Parathyroid adenoma (tissue), 2 donors: ENCODE measurements around the gene GJE1.
"Not testable (repeated sequence)": the region's sequence is repeated elsewhere in the genome, so short reads cannot be mapped to it uniquely, and the experiment has no call there.

Experiments
- H2AFZ ChIP-seq: fragments of 300-600 bp; sonication (generic); one replicate; pipeline ENCODE4 v1.7.0; 2017; ENCODE audit warnings: antibody characterized with exemption, mild to moderate bottlenecking
- H3K27ac ChIP-seq: fragments of 300-600 bp; sonication (generic); one replicate; pipeline ENCODE4 v1.7.0; 2017
- H3K27me3 ChIP-seq: fragments of 300-600 bp; sonication (generic); one replicate; pipeline ENCODE4 v1.7.0; 2017; ENCODE audit warnings: low read length; ENCODE audit not compliant: control insufficient read depth, insufficient read depth
- H3K36me3 ChIP-seq: fragments of 300-600 bp; sonication (generic); one replicate; pipeline ENCODE4 v1.7.0; 2017; ENCODE audit warnings: low read length; ENCODE audit not compliant: control insufficient read depth, insufficient read depth
- H3K4me1 ChIP-seq: fragments of 300-600 bp; sonication (generic); one replicate; pipeline ENCODE4 v1.7.0; 2017; ENCODE audit warnings: control low read depth
- H3K4me2 ChIP-seq: fragments of 300-600 bp; sonication (generic); one replicate; pipeline ENCODE4 v1.7.0; 2017; ENCODE audit warnings: low read length
- H3K4me3 ChIP-seq: fragments of 300-600 bp; sonication (generic); one replicate; pipeline ENCODE4 v1.7.0; 2017; ENCODE audit warnings: low read depth, low read length
- H3K79me2 ChIP-seq: fragments of 300-600 bp; sonication (generic); one replicate; pipeline ENCODE4 v1.7.0; 2017; ENCODE audit warnings: control low read depth
- H3K9ac ChIP-seq: fragments of 300-600 bp; sonication (generic); one replicate; pipeline ENCODE4 v1.7.0; 2017; ENCODE audit warnings: mild to moderate bottlenecking
- H3K9me3 ChIP-seq: fragments of 300-600 bp; sonication (generic); one replicate; pipeline ENCODE4 v1.7.0; 2017; ENCODE audit warnings: low read length; ENCODE audit not compliant: control insufficient read depth
- TF ChIP-seq, protein P1 (sequence below): fragments of 300-600 bp; sonication (generic); IDR thresholded peaks from one replicate; pipeline ENCODE4 v1.7.0; 2017; ENCODE audit warnings: antibody characterized with exemption, mild to moderate bottlenecking
- donor health status: primary hyperparathyroidism.

GJE1 gene

DNA sequence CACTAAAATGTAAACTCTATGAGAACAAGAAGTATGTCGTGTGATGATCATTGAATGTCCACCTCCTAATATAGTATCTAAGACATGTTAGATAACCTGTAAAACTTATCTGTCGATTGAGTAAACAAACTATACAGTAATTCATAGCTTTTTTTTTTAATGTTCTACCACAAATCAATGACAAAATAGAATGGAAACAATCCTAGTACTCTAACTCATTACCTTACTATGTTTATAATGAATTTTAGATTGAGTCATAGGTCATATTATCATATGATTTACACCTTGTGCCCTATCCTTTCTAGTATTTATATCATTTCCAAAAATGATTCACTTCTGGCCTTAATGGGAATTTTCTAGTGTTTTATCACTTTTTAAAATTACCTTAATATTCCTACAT, 20.5 kb downstream of the GJE1 start:
- Histone ChIP-seq H3K79me2 (peaks cover 14% of the 10 kb centered on the region), H3K4me3 (no peak overlapping the region), H3K27me3 (no peaks in the 10 kb centered on the region), H3K4me1 (peaks cover 12% of the 10 kb centered on the region), H3K27ac (no peak overlapping the region), H3K9me3 (no peaks in the 10 kb centered on the region), H2AFZ (no peak overlapping the region), H3K36me3 (no peaks in the 10 kb centered on the region), H3K4me2 (no peak overlapping the region), H3K9ac (no peak overlapping the region)
- TF ChIP-seq, protein P1, sequence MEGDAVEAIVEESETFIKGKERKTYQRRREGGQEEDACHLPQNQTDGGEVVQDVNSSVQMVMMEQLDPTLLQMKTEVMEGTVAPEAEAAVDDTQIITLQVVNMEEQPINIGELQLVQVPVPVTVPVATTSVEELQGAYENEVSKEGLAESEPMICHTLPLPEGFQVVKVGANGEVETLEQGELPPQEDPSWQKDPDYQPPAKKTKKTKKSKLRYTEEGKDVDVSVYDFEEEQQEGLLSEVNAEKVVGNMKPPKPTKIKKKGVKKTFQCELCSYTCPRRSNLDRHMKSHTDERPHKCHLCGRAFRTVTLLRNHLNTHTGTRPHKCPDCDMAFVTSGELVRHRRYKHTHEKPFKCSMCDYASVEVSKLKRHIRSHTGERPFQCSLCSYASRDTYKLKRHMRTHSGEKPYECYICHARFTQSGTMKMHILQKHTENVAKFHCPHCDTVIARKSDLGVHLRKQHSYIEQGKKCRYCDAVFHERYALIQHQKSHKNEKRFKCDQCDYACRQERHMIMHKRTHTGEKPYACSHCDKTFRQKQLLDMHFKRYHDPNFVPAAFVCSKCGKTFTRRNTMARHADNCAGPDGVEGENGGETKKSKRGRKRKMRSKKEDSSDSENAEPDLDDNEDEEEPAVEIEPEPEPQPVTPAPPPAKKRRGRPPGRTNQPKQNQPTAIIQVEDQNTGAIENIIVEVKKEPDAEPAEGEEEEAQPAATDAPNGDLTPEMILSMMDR: no peak

DNA sequence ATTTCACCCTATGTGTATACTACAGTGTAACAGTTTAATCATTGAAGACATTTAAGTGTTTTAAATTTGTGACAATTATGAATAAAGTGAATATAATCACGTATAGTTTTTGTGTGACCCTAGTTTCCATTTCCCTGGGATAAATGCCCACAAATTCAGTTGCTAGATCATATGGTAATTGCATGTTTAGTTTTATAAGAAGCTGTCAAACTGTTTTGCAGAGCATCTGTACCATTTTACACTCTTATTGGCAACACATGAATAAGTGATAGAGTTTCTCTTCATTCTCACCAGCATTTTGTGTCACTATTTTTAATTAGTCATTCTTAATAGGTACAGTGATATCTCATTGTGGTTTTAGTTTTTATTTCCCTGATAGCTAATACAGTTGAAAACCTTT, 21.6 kb downstream of the GJE1 start:
- H3K79me2 ChIP-seq: peaks cover 18% of the 10 kb centered on the region
- no peak overlapping the region for H3K4me3 ChIP-seq
- no peak overlapping the region for H2AFZ ChIP-seq
- no peaks in the 10 kb centered on the region for H3K27me3 ChIP-seq
- no peaks in the 10 kb centered on the region for H3K36me3 ChIP-seq
- TF ChIP-seq, protein P1: no peak
- no peaks in the 10 kb centered on the region for H3K9me3 ChIP-seq
- H3K4me2 ChIP-seq: no peak overlapping the region
- H3K27ac ChIP-seq: no peak overlapping the region
- peaks cover 10% of the 10 kb centered on the region for H3K4me1 ChIP-seq
- no peak overlapping the region for H3K9ac ChIP-seq

DNA sequence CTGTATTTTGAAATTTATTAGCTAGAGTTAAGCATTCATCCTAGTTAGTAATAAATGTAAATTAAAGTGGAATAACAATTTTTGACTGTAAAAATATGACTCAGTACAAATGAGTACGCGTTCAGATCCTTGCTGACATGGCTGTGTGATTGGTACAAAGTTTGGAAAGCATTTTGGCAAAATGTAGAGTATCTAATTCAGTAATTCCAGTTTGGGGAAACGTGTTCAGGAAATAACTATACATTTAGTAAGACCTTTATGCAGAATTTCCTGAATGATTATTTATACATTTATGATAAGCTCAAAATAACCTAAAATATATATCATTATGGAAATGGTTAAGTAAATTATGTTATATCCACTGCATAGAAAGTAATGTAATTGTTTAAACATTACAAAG, 22.4 kb downstream of the GJE1 start:
- Histone ChIP-seq H3K27ac (no peak overlapping the region), H2AFZ (no peak overlapping the region), H3K36me3 (no peaks in the 10 kb centered on the region), H3K27me3 (no peaks in the 10 kb centered on the region), H3K4me3 (no peak overlapping the region), H3K4me2 (no peak overlapping the region), H3K9me3 (no peaks in the 10 kb centered on the region), H3K79me2 (peaks cover 23% of the 10 kb centered on the region), H3K9ac (no peak overlapping the region), H3K4me1 (peaks cover 10% of the 10 kb centered on the region)
- TF ChIP-seq, protein P1: no peak

DNA sequence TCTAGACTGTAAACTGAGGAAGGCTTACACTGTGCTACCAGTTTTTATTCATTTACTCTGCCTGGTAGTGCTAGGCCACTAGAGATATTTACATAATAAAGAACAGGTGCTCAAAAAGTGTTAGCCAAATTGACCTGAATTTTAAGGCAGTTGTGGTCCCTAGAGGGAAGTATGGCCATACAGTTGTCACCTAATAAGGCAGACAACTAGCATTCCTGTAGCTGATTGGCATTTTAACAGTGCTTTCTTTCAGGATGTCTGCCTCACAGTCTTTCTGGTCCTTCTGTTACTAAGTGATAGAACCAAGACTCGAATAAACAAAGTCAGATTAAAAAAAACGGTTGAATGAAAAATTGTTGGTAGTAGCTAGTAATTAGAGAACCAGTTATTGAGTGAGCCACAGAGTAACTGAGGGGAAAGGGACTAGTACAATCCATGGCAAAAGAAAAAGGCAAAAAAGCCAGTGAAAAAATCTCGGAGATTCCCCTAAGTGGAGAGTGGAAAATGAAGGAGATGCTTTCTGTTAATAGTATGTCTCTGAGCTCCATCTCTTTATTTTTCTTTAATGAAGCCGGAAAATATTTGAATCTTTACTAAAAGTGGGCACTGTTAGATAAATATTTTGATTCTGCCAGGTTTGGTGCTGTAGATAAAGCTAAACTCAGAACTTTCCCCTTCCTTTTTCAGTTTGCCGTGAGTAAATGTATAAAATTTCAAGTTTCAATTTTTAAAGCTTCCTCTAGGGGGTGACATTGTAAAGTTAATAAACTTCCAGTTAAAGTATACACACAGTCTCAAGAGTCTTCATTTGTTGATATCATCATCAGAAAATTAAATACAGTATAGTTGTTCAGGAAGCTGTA, 23.4 kb downstream of the GJE1 start:
- Histone ChIP-seq H3K79me2 (peaks cover 26% of the 10 kb centered on the region), H2AFZ (no peak overlapping the region), H3K4me3 (no peak overlapping the region), H3K4me2 (no peak overlapping the region), H3K4me1 (peaks cover 10% of the 10 kb centered on the region), H3K36me3 (no peaks in the 10 kb centered on the region), H3K27me3 (no peaks in the 10 kb centered on the region), H3K9me3 (no peaks in the 10 kb centered on the region), H3K27ac (no peak overlapping the region), H3K9ac (no peak overlapping the region)
- TF ChIP-seq, protein P1: peak; percentile 34

DNA sequence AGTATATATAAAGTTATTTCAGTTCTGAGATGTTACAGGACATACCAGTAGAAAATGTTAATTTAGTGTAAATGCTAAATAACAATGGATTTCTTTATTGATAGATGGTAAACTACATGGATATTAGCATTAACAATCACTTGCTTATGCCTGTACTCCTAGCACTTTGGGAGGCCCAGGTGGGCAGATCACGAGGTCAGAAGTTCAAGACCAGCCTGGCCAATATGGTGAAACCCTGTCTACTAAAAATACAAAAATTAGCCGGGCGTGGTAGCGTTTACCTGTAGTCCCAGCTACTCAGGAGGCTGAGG, 24.0 kb downstream of the GJE1 start:
- not testable (repeated sequence) for H2AFZ ChIP-seq, H3K4me3 ChIP-seq, H3K27ac ChIP-seq, H3K27me3 ChIP-seq, H3K9me3 ChIP-seq, H3K9ac ChIP-seq, H3K36me3 ChIP-seq, H3K4me2 ChIP-seq
- Histone ChIP-seq H3K79me2 (peaks cover 27% of the 10 kb centered on the region), H3K4me1 (peaks cover 10% of the 10 kb centered on the region)
